Effector memory CD8-positive, alpha-beta T cell (primary cell): Measurements from ENCODE around the gene TMED9.

Experiments
- ATAC-seq: fragments of 150-1000 bp; cut with Tn5 transposase; replicated peaks from 2 replicates; pipeline ENCODE4 v1.10.0; 2021; ENCODE audit warnings: mild to moderate bottlenecking, moderate library complexity
- DNase-seq, 3 experiments: peaks; one replicate each; pipeline ENCODE4 v3.0.0; 2021
- H3K27ac Mint-ChIP-seq, 2 donors: one replicate each; pipeline ENCODE4 v1.8.0; 2022; ENCODE audit warnings: mild to moderate bottlenecking in 2 of 2, mixed read lengths in 2 of 2, moderate library complexity in 2 of 2
- H3K27me3 Mint-ChIP-seq, 2 donors: one replicate each; pipeline ENCODE4 v1.8.0; 2022; ENCODE audit warnings: mixed read lengths in 2 of 2
- H3K36me3 Mint-ChIP-seq: one replicate; pipeline ENCODE4 v1.8.0; 2022; ENCODE audit warnings: mild to moderate bottlenecking, moderate library complexity, mixed read lengths; ENCODE audit not compliant: insufficient read depth
- H3K4me1 Mint-ChIP-seq, 2 donors: one replicate each; pipeline ENCODE4 v1.8.0; 2022; ENCODE audit warnings: low read depth in 2 of 2, mixed read lengths in 2 of 2
- H3K4me3 Mint-ChIP-seq, 2 donors: one replicate each; pipeline ENCODE4 v1.8.0; 2022; ENCODE audit warnings: mild to moderate bottlenecking in 2 of 2, mixed read lengths in 2 of 2, moderate library complexity in 2 of 2
- H3K9me3 Mint-ChIP-seq, 2 donors: one replicate each; pipeline ENCODE4 v1.8.0; 2022; ENCODE audit warnings: mixed read lengths in 2 of 2

Gene TMED9

GRCh38 chr5:177604656-177605055, 12.7 kb downstream of the TMED9 start:
- Mint-ChIP-seq H3K27ac (peak overlapping the region in 1 of 2 donors; percentile 46), H3K36me3 (peaks cover 6% of the 10 kb centered on the region), H3K4me1 (peaks cover 29 to 35% of the 10 kb centered on the region in 2 donors), H3K4me3 (no peak overlapping the region), H3K27me3 (no peaks in the 10 kb centered on the region), H3K9me3 (no peaks in the 10 kb centered on the region)
- no peak for DNase-seq
- no peak for ATAC-seq

GRCh38 chr5:177605078-177605477, 13.1 kb downstream of the TMED9 start:
- ATAC-seq: no peak
- Mint-ChIP-seq H3K9me3 (no peaks in the 10 kb centered on the region), H3K27me3 (no peaks in the 10 kb centered on the region), H3K36me3 (peaks cover 6% of the 10 kb centered on the region), H3K4me3 (peak overlapping the region in 1 of 2 donors; percentile 27), H3K4me1 (peaks cover 29 to 35% of the 10 kb centered on the region in 2 donors), H3K27ac (peak overlapping the region; percentile 27 to 46)
- DNase-seq: no peak

GRCh38 chr5:177605667-177606066, 13.7 kb downstream of the TMED9 start:
- DNase-seq: no peak
- H3K27me3 Mint-ChIP-seq: no peaks in the 10 kb centered on the region
- H3K36me3 Mint-ChIP-seq: peaks cover 6% of the 10 kb centered on the region
- no peak for ATAC-seq
- H3K4me3 Mint-ChIP-seq: no peak overlapping the region
- H3K4me1 Mint-ChIP-seq: peaks cover 26 to 31% of the 10 kb centered on the region in 2 donors
- peak overlapping the region in 1 of 2 donors; percentile 27 for H3K27ac Mint-ChIP-seq
- no peaks in the 10 kb centered on the region for H3K9me3 Mint-ChIP-seq

- Mint-ChIP-seq H3K27me3 (no peaks in the 10 kb centered on the region), H3K36me3 (peaks cover 6% of the 10 kb centered on the region), H3K9me3 (no peaks in the 10 kb centered on the region), H3K27ac (peak overlapping the region in 1 of 2 donors; percentile 51), H3K4me1 (peaks cover 23 to 25% of the 10 kb centered on the region in 2 donors), H3K4me3 (no peak overlapping the region)
- ATAC-seq: no peak
- DNase-seq: no peak
These were observed 14.4 kb downstream of the TMED9 start for GRCh38 chr5:177606071-177607051.

GRCh38 chr5:177607115-177607451, 15.1 kb downstream of the TMED9 start:
- Mint-ChIP-seq H3K27ac (peak overlapping the region in 1 of 2 donors; percentile 51), H3K4me3 (no peak overlapping the region), H3K4me1 (peaks cover 22 to 24% of the 10 kb centered on the region in 2 donors), H3K9me3 (no peaks in the 10 kb centered on the region), H3K27me3 (no peaks in the 10 kb centered on the region), H3K36me3 (peaks cover 6% of the 10 kb centered on the region)
- DNase-seq (no peak), ATAC-seq (no peak)

GRCh38 chr5:177607452-177608192, 15.6 kb downstream of the TMED9 start:
- H3K4me3 Mint-ChIP-seq: no peak overlapping the region
- H3K27me3 Mint-ChIP-seq: no peaks in the 10 kb centered on the region
- peaks cover 11% of the 10 kb centered on the region for H3K36me3 Mint-ChIP-seq
- H3K9me3 Mint-ChIP-seq: no peaks in the 10 kb centered on the region
- DNase-seq (peak; percentile 17 to 40 (median 26)), ATAC-seq (peak; percentile 78)
- peaks cover 17 to 22% of the 10 kb centered on the region in 2 donors for H3K4me1 Mint-ChIP-seq
- H3K27ac Mint-ChIP-seq: peak overlapping the region in 1 of 2 donors; percentile 51

GRCh38 chr5:177608243-177609075, 16.5 kb downstream of the TMED9 start:
- peaks cover 17 to 19% of the 10 kb centered on the region in 2 donors for H3K4me1 Mint-ChIP-seq
- H3K27ac Mint-ChIP-seq: peak overlapping the region in 1 of 2 donors; percentile 74
- H3K4me3 Mint-ChIP-seq: no peak overlapping the region
- ATAC-seq (no peak), DNase-seq (no peak)
- H3K27me3 Mint-ChIP-seq: no peaks in the 10 kb centered on the region
- no peaks in the 10 kb centered on the region for H3K9me3 Mint-ChIP-seq
- H3K36me3 Mint-ChIP-seq: peaks cover 13% of the 10 kb centered on the region

GRCh38 chr5:177609076-177610059, 17.4 kb downstream of the TMED9 start:
- ATAC-seq: peak; percentile 22
- Mint-ChIP-seq H3K9me3 (no peaks in the 10 kb centered on the region), H3K36me3 (peaks cover 13% of the 10 kb centered on the region), H3K27me3 (no peaks in the 10 kb centered on the region), H3K4me1 (peaks cover 16 to 17% of the 10 kb centered on the region in 2 donors), H3K27ac (no peak overlapping the region), H3K4me3 (no peak overlapping the region)
- no peak for DNase-seq

- no peak for DNase-seq
- Mint-ChIP-seq H3K27me3 (no peaks in the 10 kb centered on the region), H3K27ac (peak overlapping the region; percentile 23 to 44), H3K9me3 (no peaks in the 10 kb centered on the region), H3K4me3 (no peak overlapping the region), H3K36me3 (peaks cover 13% of the 10 kb centered on the region), H3K4me1 (peaks cover 14 to 15% of the 10 kb centered on the region in 2 donors)
- no peak for ATAC-seq
These were observed 18.2 kb downstream of the TMED9 start for GRCh38 chr5:177610131-177610769.

GRCh38 chr5:177610770-177611445, 18.9 kb downstream of the TMED9 start:
- DNase-seq: no peak
- no peak for ATAC-seq
- Mint-ChIP-seq H3K4me3 (no peak overlapping the region), H3K36me3 (peaks cover 13% of the 10 kb centered on the region), H3K27me3 (no peaks in the 10 kb centered on the region), H3K4me1 (peaks cover 8% of the 10 kb centered on the region in 2 donors), H3K27ac (peak overlapping the region; percentile 23 to 44), H3K9me3 (no peaks in the 10 kb centered on the region)

GRCh38 chr5:177611446-177612214, 19.6 kb downstream of the TMED9 start:
- H3K4me3 Mint-ChIP-seq: no peak overlapping the region
- no peak for ATAC-seq
- peaks cover under 1 to 3% of the 10 kb centered on the region in 2 donors for H3K4me1 Mint-ChIP-seq
- H3K9me3 Mint-ChIP-seq: no peaks in the 10 kb centered on the region
- no peak for DNase-seq
- no peaks in the 10 kb centered on the region for H3K27me3 Mint-ChIP-seq
- H3K27ac Mint-ChIP-seq: peak overlapping the region in 1 of 2 donors; percentile 30
- H3K36me3 Mint-ChIP-seq: peaks cover 10% of the 10 kb centered on the region
